Measurements from ENCODE around the gene PDE6H.

DNA sequence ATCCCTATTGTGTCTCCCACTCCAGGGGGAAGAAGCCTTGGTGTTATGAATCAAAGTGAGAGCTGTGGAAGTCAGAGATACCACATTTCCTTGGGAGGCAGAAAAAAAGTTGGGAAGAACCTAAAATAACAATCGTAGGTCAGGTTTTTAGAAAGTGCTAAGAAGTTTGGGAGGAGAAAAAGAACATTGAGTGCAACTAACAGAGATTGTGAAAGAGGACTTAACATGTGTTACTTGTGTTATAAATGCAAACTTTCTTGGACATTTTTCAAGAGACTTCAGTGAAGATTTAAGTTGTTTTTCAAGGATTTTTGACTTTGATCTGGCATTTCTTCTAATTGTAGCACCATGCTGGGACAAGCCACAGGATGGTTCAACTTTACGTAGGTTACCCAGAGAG is 26.7 kb upstream of the PDE6H start:
- TF ChIP-seq POLR2AphosphoS5 (IDR thresholded peaks at IDR 0.05; ENCODE audit: low read depth, low read length) (no peak), EZH2 (IDR thresholded peaks at IDR 0.05; ENCODE audit: low read depth, low read length, severe bottlenecking) (no peak), YY1 (IDR thresholded peaks at IDR 0.05; ENCODE audit: low read depth, low read length) (no peak), POLR2A (IDR thresholded peaks at IDR 0.05; ENCODE audit: control extremely low read depth in 1 of 2, low read depth in 2 of 2, low read length in 2 of 2) (no peak), TAF1 (IDR thresholded peaks at IDR 0.05; ENCODE audit: low read depth, low read length) (no peak), ZNF274 (IDR thresholded peaks at IDR 0.05; ENCODE audit: borderline replicate concordance, extremely low read depth, low read length) (no peak), SRF (IDR thresholded peaks at IDR 0.05; ENCODE audit: low read depth, low read length) (no peak), EP300 (IDR thresholded peaks at IDR 0.05; ENCODE audit: borderline replicate concordance in 1 of 2, low read depth in 2 of 2, low read length in 2 of 2) (no peak), RFX5 (IDR thresholded peaks at IDR 0.05; ENCODE audit: borderline replicate concordance, low read depth, low read length) (no peak), KDM5A (IDR thresholded peaks at IDR 0.05; ENCODE audit: low read length) (no peak)
- TF ChIP-seq, protein P1, sequence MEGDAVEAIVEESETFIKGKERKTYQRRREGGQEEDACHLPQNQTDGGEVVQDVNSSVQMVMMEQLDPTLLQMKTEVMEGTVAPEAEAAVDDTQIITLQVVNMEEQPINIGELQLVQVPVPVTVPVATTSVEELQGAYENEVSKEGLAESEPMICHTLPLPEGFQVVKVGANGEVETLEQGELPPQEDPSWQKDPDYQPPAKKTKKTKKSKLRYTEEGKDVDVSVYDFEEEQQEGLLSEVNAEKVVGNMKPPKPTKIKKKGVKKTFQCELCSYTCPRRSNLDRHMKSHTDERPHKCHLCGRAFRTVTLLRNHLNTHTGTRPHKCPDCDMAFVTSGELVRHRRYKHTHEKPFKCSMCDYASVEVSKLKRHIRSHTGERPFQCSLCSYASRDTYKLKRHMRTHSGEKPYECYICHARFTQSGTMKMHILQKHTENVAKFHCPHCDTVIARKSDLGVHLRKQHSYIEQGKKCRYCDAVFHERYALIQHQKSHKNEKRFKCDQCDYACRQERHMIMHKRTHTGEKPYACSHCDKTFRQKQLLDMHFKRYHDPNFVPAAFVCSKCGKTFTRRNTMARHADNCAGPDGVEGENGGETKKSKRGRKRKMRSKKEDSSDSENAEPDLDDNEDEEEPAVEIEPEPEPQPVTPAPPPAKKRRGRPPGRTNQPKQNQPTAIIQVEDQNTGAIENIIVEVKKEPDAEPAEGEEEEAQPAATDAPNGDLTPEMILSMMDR (IDR thresholded peaks at IDR 0.05; ENCODE audit: control extremely low read depth in 1 of 3, insufficient read depth in 1 of 3, low read depth in 1 of 3, low read length in 3 of 3), result no peak

All from H1 (cell line).